HepG2 (cell line): ENCODE measurements around the gene JMJD1C. TPM values are rescaled to one million over a fixed set of nuclear protein-coding genes. Genes with fewer than 3 reads are reported as not detected.

Source experiments
- ATAC-seq: fragments of 200-7000 bp; cut with Tn5 transposase; 3 replicates; pipeline ENCODE4 v1.9.1; 2020; ENCODE audit warnings: mild to moderate bottlenecking, moderate library complexity
- BruUV-seq: library from RNA; stranded (reverse); fragments of 400-500 nt; replicated peaks from 2 replicates; lab custom pipeline; 2021; lab: Mats Ljungman, UMichigan
- CTCF ChIA-PET: fragments of 300-600 bp; formaldehyde crosslinking; extraction: SDS; loops from one replicate; lab custom pipeline; 2021; ENCODE audit warnings: low total read pairs, inconsistent platforms, low intra/inter-chr PET ratio; lab: Yijun Ruan, JAX
- POLR2A ChIA-PET: fragments of 350-600 bp; sonication (Branson Sonifier 250); formaldehyde crosslinking; loops from one replicate; lab custom pipeline; 2020; ENCODE audit warnings: antibody characterized with exemption, inconsistent platforms; lab: Yijun Ruan, JAX
- DNase-seq: peaks from one replicate; pipeline ENCODE4 v3.0.0-alpha.2; 2015; ENCODE audit warnings: low spot score
- FAIRE-seq: peaks from 3 replicates; lab custom pipeline; 2011; peaks lifted over from hg19 to GRCh38; lab: Jason Lieb, UNC
- H2AFZ ChIP-seq: one replicate; pipeline ENCODE4 v1.6.1; 2011; ENCODE audit warnings: low read length, inconsistent platforms
- H3K27ac ChIP-seq: fragments of 300-600 bp; 3 replicates; pipeline ENCODE4 v1.8.0; 2011; ENCODE audit warnings: mixed run types, mild to moderate bottlenecking, mixed read lengths, low read length, inconsistent platforms; ENCODE audit not compliant: insufficient read depth; ENCODE audit errors: extremely low read length
- H3K27me3 ChIP-seq, 2 experiments: fragments of 200-600 bp in 1 of 2; 2 replicates in 1 of 2; 3 replicates in 1 of 2; pipeline versions ENCODE4 v1.6.0 to v1.8.0; 2011; ENCODE audit warnings: low read length in 2 of 2, mild to moderate bottlenecking in 2 of 2, moderate library complexity in 2 of 2, inconsistent platforms in 1 of 2; ENCODE audit not compliant: insufficient read depth in 2 of 2, control insufficient read depth in 1 of 2
- H3K36me3 ChIP-seq, 2 experiments: fragments of 200-600 bp in 1 of 2; replicated peaks in 1 of 2; 2 replicates in 1 of 2; 3 replicates in 1 of 2; pipeline versions ENCODE4 v1.5.1 to v1.8.0; 2011; ENCODE audit warnings: low read length in 2 of 2, inconsistent platforms in 1 of 2; ENCODE audit not compliant: insufficient read depth in 2 of 2, control insufficient read depth in 1 of 2
- H3K4me1 ChIP-seq: 2 replicates; pipeline ENCODE4 v1.5.1; 2012; ENCODE audit warnings: low read length, inconsistent platforms; ENCODE audit not compliant: insufficient read depth
- H3K4me2 ChIP-seq: 2 replicates; pipeline ENCODE4 v1.6.0; 2011; ENCODE audit warnings: low read depth, low read length, inconsistent platforms
- H3K4me3 ChIP-seq, 3 experiments: fragments of 200-600 bp in 1 of 3; sonication (generic), shearing (Covaris generic) in 1 of 3; replicated peaks in 1 of 3; 2 replicates each; pipeline ENCODE4 v1.5.1; 2011 to 2016; ENCODE audit warnings: low read length in 3 of 3, inconsistent platforms in 2 of 3, low read depth in 2 of 3, mild to moderate bottlenecking in 2 of 3, control low read depth in 1 of 3, mixed read lengths in 1 of 3; ENCODE audit not compliant: insufficient read depth in 1 of 3
- H3K79me2 ChIP-seq: one replicate; pipeline ENCODE4 v1.6.1; 2011; ENCODE audit warnings: low read length, inconsistent platforms; ENCODE audit not compliant: insufficient read depth
- H3K9ac ChIP-seq: 2 replicates; pipeline ENCODE4 v1.6.0; 2011; ENCODE audit warnings: mild to moderate bottlenecking, low read depth, low read length, inconsistent platforms; ENCODE audit not compliant: insufficient read depth
- H3K9me3 ChIP-seq: 2 replicates; pipeline ENCODE4 v1.5.1; 2012; ENCODE audit warnings: mild to moderate bottlenecking, low read length
- H4K20me1 ChIP-seq: 2 replicates; pipeline ENCODE4 v1.6.0; 2011; ENCODE audit warnings: inconsistent platforms, mild to moderate bottlenecking, low read length, moderate library complexity; ENCODE audit not compliant: insufficient read depth
- ELF1 ChIP-seq: sonication (generic); formaldehyde crosslinking; IDR thresholded peaks from 2 replicates; pipeline ENCODE4 v1.4.0; 2020; ENCODE audit warnings: missing genetic modification reagents
- HNRNPLL ChIP-seq: fragments of 200-400 bp; formaldehyde crosslinking; IDR thresholded peaks from 2 replicates; pipeline ENCODE4 v1.6.1; 2017; ENCODE audit warnings: mild to moderate bottlenecking, low read depth, low read length; ENCODE audit not compliant: poor library complexity, severe bottlenecking
- KLF15 ChIP-seq: sonication (generic); formaldehyde crosslinking; IDR thresholded peaks from 2 replicates; pipeline ENCODE4 v1.8.1; 2023; ENCODE audit warnings: borderline replicate concordance, mild to moderate bottlenecking, inconsistent platforms, missing genetic modification reagents, mixed read lengths
- NCOA1 ChIP-seq: sonication (generic); formaldehyde crosslinking; IDR thresholded peaks from 2 replicates; pipeline ENCODE4 v1.9.0; 2021; ENCODE audit warnings: missing genetic modification reagents
- REXO4 ChIP-seq: sonication (generic); formaldehyde crosslinking; IDR thresholded peaks from 2 replicates; pipeline ENCODE4 v1.8.0; 2022; ENCODE audit warnings: missing genetic modification reagents, mild to moderate bottlenecking, borderline replicate concordance
- SMYD3 ChIP-seq: sonication (generic); formaldehyde crosslinking; IDR thresholded peaks from 2 replicates; pipeline ENCODE4 v1.8.1; 2023; ENCODE audit warnings: mild to moderate bottlenecking, missing genetic modification reagents
- ZNF20 ChIP-seq: sonication (generic); formaldehyde crosslinking; IDR thresholded peaks from 2 replicates; pipeline ENCODE4 v1.4.0; 2020; ENCODE audit warnings: mild to moderate bottlenecking, moderate library complexity, missing genetic modification reagents
- ZNF317 ChIP-seq: sonication (generic); formaldehyde crosslinking; IDR thresholded peaks from 2 replicates; pipeline ENCODE4 v1.5.0; 2020; ENCODE audit warnings: mild to moderate bottlenecking, missing genetic modification reagents
- ZNF703 ChIP-seq: sonication (generic); formaldehyde crosslinking; IDR thresholded peaks from 2 replicates; pipeline ENCODE4 v1.5.1; 2020; ENCODE audit warnings: missing genetic modification reagents, mild to moderate bottlenecking, moderate library complexity, borderline replicate concordance
- WGBS: methylation state at CpG from one replicate; pipeline ENCODE4 v1.1.6; 2017; ENCODE audit warnings: low lambda C conversion rate; 5-methylcytosine and 5-hydroxymethylcytosine counted together
- in situ Hi-C: cut with HindIII; loops from 2 replicates; pipeline ENCODE4 v1.10.0; 2017; ENCODE audit warnings: low pct_unique_long_range_greater_than_20kb; ENCODE audit not compliant: extremely low pct_ligation_motif_present
- intact Hi-C: fragments of 100-400 bp; cut with micrococcal nuclease; formaldehyde crosslinking; loops from one replicate; pipeline ENCODE4 v1.10.0; 2022; ENCODE audit not compliant: unreplicated experiment
- polyA plus RNA-seq, 8 experiments: library from polyadenylated mRNA; depleted of rRNA in 3 of 8; stranded (reverse) in 7 of 8; unstranded in 1 of 8; fragments of >200 nt; fragmentation: Illumina TruSeq in 4 of 8; extraction: Trizol in 4 of 8; gene quantifications; 2 replicates each; pipeline versions ENCODE4 v1.2.1 to v1.2.3, GENCODE V29; 2011 to 2016; ENCODE audit warnings: low read depth in 4 of 8, missing spikeins in 1 of 8, mixed read lengths in 1 of 8; ENCODE audit not compliant: insufficient read depth in 1 of 8
- total RNA-seq, 5 experiments: library from RNA; depleted of rRNA; stranded (reverse); fragments of >200 nt; fragmentation: Illumina TruSeq; extraction: Trizol; gene quantifications; 2 replicates each; pipeline ENCODE4 v1.2.3, GENCODE V29; 2016; ENCODE audit warnings: low read depth in 1 of 5
- TF ChIP-seq, protein P1 (sequence below): sonication (generic); formaldehyde crosslinking; IDR thresholded peaks from 2 replicates; pipeline ENCODE4 v1.4.0; 2020; ENCODE audit warnings: mild to moderate bottlenecking, missing genetic modification reagents, borderline replicate concordance
- TF ChIP-seq, protein P2 (sequence below): sonication (generic); formaldehyde crosslinking; IDR thresholded peaks from 2 replicates; pipeline ENCODE4 v1.4.0; 2020; ENCODE audit warnings: missing genetic modification reagents
- TF ChIP-seq, protein P3 (sequence below): sonication (generic); formaldehyde crosslinking; IDR thresholded peaks from 2 replicates; pipeline ENCODE4 v1.8.1; 2023; ENCODE audit warnings: mild to moderate bottlenecking, inconsistent platforms, moderate library complexity, missing genetic modification reagents, borderline replicate concordance
- TF ChIP-seq, protein P4 (sequence below): sonication (generic); formaldehyde crosslinking; IDR thresholded peaks from 2 replicates; pipeline ENCODE4 v1.8.1; 2023; ENCODE audit warnings: mild to moderate bottlenecking, moderate library complexity, missing genetic modification reagents

Gene JMJD1C
- total and polyA plus RNA-seq, 2 of the 13 experiments (the other 11 are each of a cell fraction or from before 2014, with no cell fraction given) = 42.3 to 42.7 TPM

DNA sequence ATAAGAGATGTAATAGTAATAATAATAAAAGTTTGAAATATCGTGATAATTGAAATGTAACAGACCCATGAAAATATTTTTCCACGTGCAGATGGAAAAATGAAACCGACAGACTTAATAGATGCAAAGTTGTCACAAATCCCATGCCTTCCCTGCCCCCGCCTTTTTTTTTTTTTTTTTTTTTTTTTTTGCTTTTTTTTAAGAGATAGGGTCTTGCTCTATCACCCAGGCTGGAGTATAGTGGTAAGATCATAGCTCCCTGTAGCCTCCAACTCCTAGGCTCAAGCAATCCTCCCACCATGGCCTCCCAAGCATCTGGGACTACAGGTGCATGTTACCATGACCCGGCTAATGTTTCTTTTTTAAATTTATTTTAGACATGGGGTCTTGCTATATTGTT lies 80.5 kb downstream of the JMJD1C start:
- H2AFZ ChIP-seq = no peak overlapping the region
- H3K4me1 ChIP-seq = no peaks in the 10 kb centered on the region
- intact Hi-C loops (no loop called here), in situ Hi-C loops (no loop called here)
- CTCF ChIA-PET = no interaction called here
- ATAC-seq = no peak
- H3K9me3 ChIP-seq = no peaks in the 10 kb centered on the region
- no peak overlapping the region for H3K4me2 ChIP-seq
- FAIRE-seq = no peak
- peaks cover 9% of the 10 kb centered on the region; the same call in 1 of the 2 replicates for H4K20me1 ChIP-seq
- H3K9ac ChIP-seq = no peak overlapping the region
- no peaks in the 10 kb centered on the region for H3K27me3 ChIP-seq
- no peak for DNase-seq
- no peak overlapping the region for H3K27ac ChIP-seq
- H3K4me3 ChIP-seq = no peak overlapping the region
- no TSS peak for BruUV-seq
- peaks cover 83% of the 10 kb centered on the region for H3K79me2 ChIP-seq
- POLR2A ChIA-PET = no interaction called here
- peaks cover 0 to under 1% of the 10 kb centered on the region in 2 experiments; a peak in 1 of 5 replicates for H3K36me3 ChIP-seq
- 94% methylated on average over 5 of the region's 5 CpGs for WGBS
- no peak for TF ChIP-seq KLF15 (CRISPR knock-in tag)
- TF ChIP-seq ELF1 (CRISPR knock-in tag) = no peak
- TF ChIP-seq NCOA1 (CRISPR knock-in tag) = no peak
- TF ChIP-seq ZNF20 (CRISPR knock-in tag) = no peak
- no peak for TF ChIP-seq SMYD3 (CRISPR knock-in tag)
- TF ChIP-seq, protein P1, sequence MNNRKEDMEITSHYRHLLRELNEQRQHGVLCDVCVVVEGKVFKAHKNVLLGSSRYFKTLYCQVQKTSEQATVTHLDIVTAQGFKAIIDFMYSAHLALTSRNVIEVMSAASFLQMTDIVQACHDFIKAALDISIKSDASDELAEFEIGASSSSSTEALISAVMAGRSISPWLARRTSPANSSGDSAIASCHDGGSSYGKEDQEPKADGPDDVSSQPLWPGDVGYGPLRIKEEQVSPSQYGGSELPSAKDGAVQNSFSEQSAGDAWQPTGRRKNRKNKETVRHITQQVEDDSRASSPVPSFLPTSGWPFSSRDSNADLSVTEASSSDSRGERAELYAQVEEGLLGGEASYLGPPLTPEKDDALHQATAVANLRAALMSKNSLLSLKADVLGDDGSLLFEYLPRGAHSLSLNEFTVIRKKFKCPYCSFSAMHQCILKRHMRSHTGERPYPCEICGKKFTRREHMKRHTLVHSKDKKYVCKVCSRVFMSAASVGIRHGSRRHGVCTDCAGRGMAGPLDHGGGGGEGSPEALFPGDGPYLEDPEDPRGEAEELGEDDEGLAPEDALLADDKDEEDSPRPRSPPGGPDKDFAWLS = no peak
- TF ChIP-seq REXO4 = no peak
- TF ChIP-seq, protein P2, sequence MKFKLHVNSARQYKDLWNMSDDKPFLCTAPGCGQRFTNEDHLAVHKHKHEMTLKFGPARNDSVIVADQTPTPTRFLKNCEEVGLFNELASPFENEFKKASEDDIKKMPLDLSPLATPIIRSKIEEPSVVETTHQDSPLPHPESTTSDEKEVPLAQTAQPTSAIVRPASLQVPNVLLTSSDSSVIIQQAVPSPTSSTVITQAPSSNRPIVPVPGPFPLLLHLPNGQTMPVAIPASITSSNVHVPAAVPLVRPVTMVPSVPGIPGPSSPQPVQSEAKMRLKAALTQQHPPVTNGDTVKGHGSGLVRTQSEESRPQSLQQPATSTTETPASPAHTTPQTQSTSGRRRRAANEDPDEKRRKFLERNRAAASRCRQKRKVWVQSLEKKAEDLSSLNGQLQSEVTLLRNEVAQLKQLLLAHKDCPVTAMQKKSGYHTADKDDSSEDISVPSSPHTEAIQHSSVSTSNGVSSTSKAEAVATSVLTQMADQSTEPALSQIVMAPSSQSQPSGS (CRISPR knock-in tag) = no peak
- TF ChIP-seq, protein P3, sequence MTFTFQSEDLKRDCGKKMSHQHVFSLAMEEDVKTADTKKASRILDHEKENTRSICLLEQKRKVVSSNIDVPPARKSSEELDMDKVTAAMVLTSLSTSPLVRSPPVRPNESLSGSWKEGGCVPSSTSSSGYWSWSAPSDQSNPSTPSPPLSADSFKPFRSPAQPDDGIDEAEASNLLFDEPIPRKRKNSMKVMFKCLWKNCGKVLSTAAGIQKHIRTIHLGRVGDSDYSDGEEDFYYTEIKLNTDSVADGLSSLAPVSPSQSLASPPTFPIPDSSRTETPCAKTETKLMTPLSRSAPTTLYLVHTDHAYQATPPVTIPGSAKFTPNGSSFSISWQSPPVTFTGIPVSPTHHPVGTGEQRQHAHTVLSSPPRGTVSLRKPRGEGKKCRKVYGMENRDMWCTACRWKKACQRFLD (CRISPR knock-in tag) = no peak
- TF ChIP-seq, protein P4, sequence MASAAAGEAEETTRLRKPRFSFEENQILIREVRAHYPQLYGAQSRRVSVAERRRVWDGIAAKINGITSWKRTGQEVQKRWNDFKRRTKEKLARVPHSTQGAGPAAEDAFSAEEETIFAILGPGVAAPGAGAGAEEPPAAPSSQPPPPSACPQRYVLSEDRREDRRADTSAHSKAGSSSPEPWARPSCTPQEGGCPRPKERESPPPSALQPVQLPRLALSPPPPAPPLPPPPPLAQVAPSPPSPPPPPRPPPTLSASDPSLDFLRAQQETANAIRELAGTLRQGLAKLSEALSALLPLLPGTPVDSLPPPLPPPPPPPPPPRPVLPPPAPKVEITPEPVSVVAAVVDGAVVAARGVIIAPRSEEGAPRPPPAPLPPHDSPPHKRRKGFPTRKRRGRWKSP (CRISPR knock-in tag) = no peak
- TF ChIP-seq HNRNPLL = no peak
- no peak for TF ChIP-seq ZNF317 (CRISPR knock-in tag)
- TF ChIP-seq ZNF703 (CRISPR knock-in tag) = no peak
